ENCODE measurements around the gene TVP23C. TPM values are rescaled to one million over a fixed set of nuclear protein-coding genes. Genes with fewer than 3 reads are reported as not detected.
A peak's percentile ranks its signal among the peaks of the same experiment; 100 is the strongest.
"Not testable (repeated sequence)": the region's sequence is repeated elsewhere in the genome, so short reads cannot be mapped to it uniquely, and the experiment has no call there.

TVP23C gene
- total and polyA plus RNA-seq, 8 donors, result 8.3 to 37.5 (median 22.2) TPM

- intact Hi-C loops (cut with DNase I); H3K27ac ChIP-seq; H3K27me3 ChIP-seq; H3K36me3 ChIP-seq; H3K4me3 ChIP-seq; H3K9me3 ChIP-seq: not testable (repeated sequence)
- peak; percentile 91 for ATAC-seq
- TF ChIP-seq, protein P1, sequence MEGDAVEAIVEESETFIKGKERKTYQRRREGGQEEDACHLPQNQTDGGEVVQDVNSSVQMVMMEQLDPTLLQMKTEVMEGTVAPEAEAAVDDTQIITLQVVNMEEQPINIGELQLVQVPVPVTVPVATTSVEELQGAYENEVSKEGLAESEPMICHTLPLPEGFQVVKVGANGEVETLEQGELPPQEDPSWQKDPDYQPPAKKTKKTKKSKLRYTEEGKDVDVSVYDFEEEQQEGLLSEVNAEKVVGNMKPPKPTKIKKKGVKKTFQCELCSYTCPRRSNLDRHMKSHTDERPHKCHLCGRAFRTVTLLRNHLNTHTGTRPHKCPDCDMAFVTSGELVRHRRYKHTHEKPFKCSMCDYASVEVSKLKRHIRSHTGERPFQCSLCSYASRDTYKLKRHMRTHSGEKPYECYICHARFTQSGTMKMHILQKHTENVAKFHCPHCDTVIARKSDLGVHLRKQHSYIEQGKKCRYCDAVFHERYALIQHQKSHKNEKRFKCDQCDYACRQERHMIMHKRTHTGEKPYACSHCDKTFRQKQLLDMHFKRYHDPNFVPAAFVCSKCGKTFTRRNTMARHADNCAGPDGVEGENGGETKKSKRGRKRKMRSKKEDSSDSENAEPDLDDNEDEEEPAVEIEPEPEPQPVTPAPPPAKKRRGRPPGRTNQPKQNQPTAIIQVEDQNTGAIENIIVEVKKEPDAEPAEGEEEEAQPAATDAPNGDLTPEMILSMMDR (IDR thresholded peaks at IDR 0.05), result peak; percentile 51 to 65
- peaks cover 0 to 13% of the 10 kb centered on the region in 2 donors for H3K4me1 ChIP-seq
- DNase-seq, result peak in 1 of 4 donors; percentile 47
These were observed 36.7 kb downstream of the TVP23C start for GRCh38 chr17:15526292-15527218.

- Histone ChIP-seq H3K4me1 (peaks cover 0 to 13% of the 10 kb centered on the region in 2 donors), H3K27ac (peak overlapping the region in 1 of 2 donors; percentile 19)
- H3K36me3 ChIP-seq; H3K9me3 ChIP-seq; H3K4me3 ChIP-seq; H3K27me3 ChIP-seq; DNase-seq; intact Hi-C loops (cut with DNase I): not testable (repeated sequence)
- ATAC-seq, result peak; percentile 86
These were observed 38.0 kb downstream of the TVP23C start for GRCh38 chr17:15524990-15525985.

DNA sequence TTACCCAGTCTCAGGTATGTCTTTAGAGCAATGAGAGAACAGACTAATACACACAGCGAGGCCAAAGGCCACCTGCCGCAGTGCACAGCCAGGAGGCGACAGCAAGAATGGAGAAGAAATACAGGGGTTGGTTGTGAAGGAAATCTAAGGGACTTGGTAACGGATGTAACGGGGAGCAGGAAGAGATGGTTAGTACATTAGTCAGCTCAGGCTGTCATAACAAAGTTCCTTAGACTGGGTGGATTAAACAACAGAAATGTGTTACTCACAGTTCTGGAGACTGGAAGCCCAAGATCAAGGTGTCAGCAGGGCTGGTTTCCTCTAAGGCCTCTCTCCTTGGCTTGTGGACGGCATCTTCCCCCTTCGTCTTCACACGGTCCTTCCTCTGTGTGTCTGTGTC is 47.1 kb downstream of the TVP23C start:
- Histone ChIP-seq H3K27me3 (no peaks in the 10 kb centered on the region), H3K4me1 (peaks cover 0 to 16% of the 10 kb centered on the region in 2 donors), H3K36me3 (peaks cover 0 to 21% of the 10 kb centered on the region in 2 donors), H3K4me3 (no peak overlapping the region), H3K27ac (no peak overlapping the region), H3K9me3 (no peaks in the 10 kb centered on the region)
- ATAC-seq (no peak), DNase-seq (no peak)
- intact Hi-C loops (cut with DNase I), result no loop called here
- TF ChIP-seq, protein P1 (IDR thresholded peaks at IDR 0.05), result no peak

DNA sequence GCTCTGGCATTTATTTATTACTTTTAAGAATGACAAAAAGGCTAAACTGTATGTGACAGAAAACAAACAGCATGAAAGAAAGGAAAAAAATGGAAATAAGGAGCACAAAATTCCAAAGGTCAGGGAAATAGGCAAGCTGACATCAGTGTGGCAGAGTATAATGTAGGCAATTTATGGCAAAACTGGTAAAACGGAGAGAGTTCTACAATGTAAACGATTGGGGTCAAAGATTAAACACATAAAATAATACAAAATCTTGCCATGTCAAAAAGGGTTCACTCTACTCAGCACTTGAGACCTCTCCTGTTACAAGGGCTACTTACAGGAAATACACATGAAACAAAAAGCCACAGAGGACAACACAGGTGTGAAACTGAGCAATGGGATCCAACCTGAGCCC is 48.8 kb downstream of the TVP23C start:
- Histone ChIP-seq H3K36me3 (peaks cover 0 to 21% of the 10 kb centered on the region in 2 donors), H3K27me3 (no peaks in the 10 kb centered on the region), H3K4me3 (no peak overlapping the region), H3K9me3 (no peaks in the 10 kb centered on the region), H3K4me1 (peaks cover 8 to 22% of the 10 kb centered on the region in 2 donors), H3K27ac (peak overlapping the region in 1 of 2 donors; percentile 77)
- peak; percentile 63 for ATAC-seq
- DNase-seq, result no peak
- TF ChIP-seq, protein P1 (IDR thresholded peaks at IDR 0.05), result no peak
- intact Hi-C loops (cut with DNase I), result no loop called here

- Histone ChIP-seq H3K27ac (peak overlapping the region in 1 of 2 donors; percentile 77), H3K4me1 (peaks cover 8 to 22% of the 10 kb centered on the region in 2 donors), H3K27me3 (no peaks in the 10 kb centered on the region), H3K9me3 (no peaks in the 10 kb centered on the region), H3K4me3 (no peak overlapping the region), H3K36me3 (peaks cover 0 to 21% of the 10 kb centered on the region in 2 donors)
- intact Hi-C loops (cut with DNase I), result no loop called here
- DNase-seq, result no peak
- TF ChIP-seq, protein P1 (IDR thresholded peaks at IDR 0.05), result no peak
- ATAC-seq, result peak; percentile 53
These were observed 49.3 kb downstream of the TVP23C start for GRCh38 chr17:15513856-15514459.

Measured in left lung (tissue), 10 donors.